Measurements from ENCODE around the gene FZD1. TPM values are rescaled to one million over a fixed set of nuclear protein-coding genes. Genes with fewer than 3 reads are reported as not detected.

The FZD1 gene
- total and polyA plus RNA-seq, 2 of the 8 experiments (the other 6 are each of a cell fraction or from before 2014, with no cell fraction given): 0.62 to 0.91 TPM

DNA sequence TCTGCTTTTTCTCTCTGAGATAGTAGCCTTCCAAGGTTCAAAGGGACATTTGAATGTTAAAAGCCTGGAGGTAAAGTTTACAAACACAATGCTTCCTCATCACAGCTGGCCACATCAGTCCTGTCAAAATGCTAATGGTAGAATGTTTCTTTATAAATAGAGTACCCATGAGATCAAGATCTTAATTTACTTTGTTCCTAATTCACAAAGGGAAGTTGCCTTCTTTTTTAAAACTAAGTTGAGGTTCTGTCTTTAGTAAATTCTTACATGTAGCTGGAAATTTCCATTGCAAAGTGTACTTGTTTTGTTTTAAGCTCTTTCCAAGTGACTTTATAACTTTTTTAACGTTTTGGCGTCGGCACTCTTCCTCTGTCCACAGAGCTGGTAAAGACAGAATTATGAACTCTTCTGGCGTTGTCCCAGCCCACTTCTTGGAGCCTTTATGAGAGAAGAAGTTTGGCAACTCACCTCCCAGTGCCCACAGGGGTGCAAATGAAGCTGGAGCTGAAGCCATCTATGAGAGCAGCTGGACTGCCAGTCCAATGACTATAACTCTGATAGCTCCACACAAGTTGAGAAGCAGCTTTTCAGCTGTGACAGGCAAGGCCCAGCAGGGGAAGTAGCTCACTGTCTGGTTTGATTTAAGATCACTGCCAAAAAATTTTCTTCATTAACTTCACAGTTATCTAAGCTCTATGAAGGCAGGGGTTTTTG, 23.3 kb downstream of the FZD1 start:
- H2BK5ac ChIP-seq (ENCODE audit: low read depth, low read length): no peak overlapping the region
- H3K4me2 ChIP-seq (ENCODE audit: insufficient read depth in 1 of 2, low read depth in 2 of 2, low read length in 2 of 2): no peak overlapping the region
- H3K9me3 ChIP-seq (ENCODE audit: insufficient read depth in 2 of 2, low read depth in 1 of 2, low read length in 1 of 2): no peaks in the 10 kb centered on the region
- no peak overlapping the region for H2BK12ac ChIP-seq (ENCODE audit: low read depth, low read length)
- 58% methylated on average over 4 of the region's 4 CpGs; no CpG with 5 or more reads in 1 of the 2 experiments for WGBS, 2 experiments (ENCODE audit: extremely low coverage in 1 of 2, insufficient coverage in 1 of 2, insufficient read length in 1 of 2, insufficient replicate concordance in 2 of 2, low coverage in 1 of 2, low lambda C conversion rate in 2 of 2, missing lambda C conversion rate in 1 of 2)
- no peak for DNase-seq (ENCODE audit: low read depth in 1 of 2, low spot score in 2 of 2)
- no peaks in the 10 kb centered on the region for H3K79me2 ChIP-seq (ENCODE audit: control insufficient read depth in 1 of 2, insufficient read depth in 2 of 2, low read length in 2 of 2)
- H3K4me1 ChIP-seq (replicated peaks in 1 of 4; ENCODE audit: control insufficient read depth in 3 of 4, insufficient read depth in 4 of 4, low read length in 3 of 4): peaks cover 0 to 5% (median 2%) of the 10 kb centered on the region in 4 experiments; a peak in 3 of 7 replicates
- no peak overlapping the region for H3K23ac ChIP-seq (ENCODE audit: insufficient read length)
- H3K14ac ChIP-seq (ENCODE audit: insufficient read length): no peak overlapping the region
- H3K4me3 ChIP-seq (ENCODE audit: extremely low read depth in 1 of 4, insufficient read depth in 2 of 4, low read depth in 3 of 4, low read length in 4 of 4): no peak overlapping the region
- no peak overlapping the region for H3K9ac ChIP-seq (replicated peaks in 1 of 4; ENCODE audit: extremely low read depth in 1 of 4, low read depth in 3 of 4, low read length in 3 of 4)
- H3K79me1 ChIP-seq (ENCODE audit: low read depth, low read length): no peaks in the 10 kb centered on the region
- TF ChIP-seq TEAD4 (IDR thresholded peaks at IDR 0.05; ENCODE audit: low read depth, low read length) (no peak), SIN3A (conservative IDR thresholded peaks at IDR 0.05 in 1 of 2, IDR thresholded peaks at IDR 0.05 in 1 of 2; ENCODE audit: low read depth in 1 of 2, low read length in 2 of 2) (0 out of 4 replicates have a peak, but pooled peaks of 1 of the 2 experiments have one; percentile 33), SP4 (IDR thresholded peaks at IDR 0.05; ENCODE audit: low read length) (no peak), RAD21 (IDR thresholded peaks at IDR 0.05 in 1 of 2, conservative IDR thresholded peaks at IDR 0.05 in 1 of 2; ENCODE audit: low read depth in 2 of 2, low read length in 2 of 2) (0 out of 4 replicates have a peak, but pooled peaks of 1 of the 2 experiments have one; percentile 1), KDM1A (IDR thresholded peaks at IDR 0.05; ENCODE audit: borderline replicate concordance, low read length) (no peak), SIX5 (IDR thresholded peaks at IDR 0.05; ENCODE audit: low read depth, low read length) (no peak)
- CTCF ChIA-PET (ENCODE audit: partially characterized antibody): interaction anchor here (0.5 to 2.3 kb wide), 44 partner anchors 12 to 543 kb away, joined by 3 to 13 read pairs (median 4); no protein-coding TSS in a partner anchor
- no peak overlapping the region for H4K91ac ChIP-seq (replicated peaks; ENCODE audit: insufficient read length, low read length)
- H2BK120ac ChIP-seq (replicated peaks; ENCODE audit: low read depth, low read length): no peak overlapping the region
- H3K27me3 ChIP-seq (replicated peaks in 1 of 4; ENCODE audit: control insufficient read depth in 3 of 4, extremely low read depth in 1 of 4, insufficient read depth in 3 of 4, low read length in 3 of 4): peaks cover 4 to 21% (median 10%) of the 10 kb centered on the region in 4 experiments; a peak in 6 of 7 replicates
- no peak overlapping the region for H2BK20ac ChIP-seq (ENCODE audit: low read length)
- no peak overlapping the region for H2BK15ac ChIP-seq (ENCODE audit: low read length)
- H3K4ac ChIP-seq (replicated peaks; ENCODE audit: insufficient read length, low read depth, low read length): no peak overlapping the region
- H3K36me3 ChIP-seq (ENCODE audit: control insufficient read depth in 2 of 4, insufficient read depth in 4 of 4, low read length in 3 of 4): no peaks in the 10 kb centered on the region
- no peak overlapping the region for H3K27ac ChIP-seq (ENCODE audit: low read depth, low read length)
- no peak overlapping the region for H2AFZ ChIP-seq (ENCODE audit: low read length)
- no peak overlapping the region for H3K56ac ChIP-seq (replicated peaks; ENCODE audit: insufficient read length, low read depth, low read length)
- no peak overlapping the region for H2AK5ac ChIP-seq (ENCODE audit: low read depth, low read length)
- H3K18ac ChIP-seq (ENCODE audit: extremely low read depth, low read length): no peak overlapping the region
- H4K8ac ChIP-seq (ENCODE audit: extremely low read depth, insufficient read depth, low read length): no peak overlapping the region
- FAIRE-seq: no peak
- H4K20me1 ChIP-seq (replicated peaks in 1 of 2; ENCODE audit: control insufficient read depth in 1 of 2, insufficient read depth in 2 of 2, low read length in 2 of 2): peaks cover 0 to 3% of the 10 kb centered on the region in 2 experiments
- no peaks in the 10 kb centered on the region for H3K23me2 ChIP-seq (ENCODE audit: low read depth, low read length)
- POLR2A ChIA-PET (ENCODE audit: partially characterized antibody): no interaction called here
- H4K5ac ChIP-seq (ENCODE audit: insufficient read length, low read depth, low read length): no peak overlapping the region
